Uterus (tissue), 2 donors: Measurements from ENCODE around the gene STXBP4.
"Not testable (repeated sequence)": the region's sequence is repeated elsewhere in the genome, so short reads cannot be mapped to it uniquely, and the experiment has no call there.

Source experiments
- POLR2A ChIP-seq, 2 donors: fragments of 450-650 bp; IDR thresholded peaks; one replicate each; pipeline ENCODE4 v1.6.1; 2016; ENCODE audit warnings: antibody characterized with exemption in 2 of 2, mild to moderate bottlenecking in 1 of 2, moderate library complexity in 1 of 2
- TF ChIP-seq, protein P1 (sequence below), 4 experiments: fragments of 200-600 bp in 2 of 4; fragments of 450-650 bp in 2 of 4; sonication (generic) in 2 of 4; IDR thresholded peaks; one replicate each; pipeline ENCODE4 v1.5.1; 2016 to 2019; ENCODE audit warnings: antibody characterized with exemption in 4 of 4, mild to moderate bottlenecking in 2 of 4, moderate library complexity in 1 of 4

DNA sequence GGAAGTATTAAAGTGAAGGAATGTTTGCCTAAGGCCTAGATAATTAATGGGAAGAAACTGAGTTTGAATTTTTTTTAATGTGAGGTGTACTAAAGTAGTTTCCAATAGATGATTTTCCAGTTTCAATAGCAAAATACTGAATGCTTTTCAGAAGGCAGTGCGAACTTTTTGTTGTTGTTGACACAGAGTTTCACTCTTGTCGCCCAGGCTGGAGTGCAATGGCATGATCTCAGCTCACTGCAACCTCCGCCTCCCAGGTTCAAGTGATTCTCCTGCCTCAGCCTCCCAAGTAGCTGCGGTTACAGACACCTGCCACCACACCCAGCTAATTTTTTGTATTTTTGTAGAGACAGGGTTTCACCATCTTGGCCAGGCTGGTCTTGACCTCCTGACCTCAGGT is 104.9 kb downstream of the STXBP4 start:
- TF ChIP-seq POLR2A (IDR thresholded peaks at IDR 0.05): not testable (repeated sequence)
- TF ChIP-seq, protein P1, sequence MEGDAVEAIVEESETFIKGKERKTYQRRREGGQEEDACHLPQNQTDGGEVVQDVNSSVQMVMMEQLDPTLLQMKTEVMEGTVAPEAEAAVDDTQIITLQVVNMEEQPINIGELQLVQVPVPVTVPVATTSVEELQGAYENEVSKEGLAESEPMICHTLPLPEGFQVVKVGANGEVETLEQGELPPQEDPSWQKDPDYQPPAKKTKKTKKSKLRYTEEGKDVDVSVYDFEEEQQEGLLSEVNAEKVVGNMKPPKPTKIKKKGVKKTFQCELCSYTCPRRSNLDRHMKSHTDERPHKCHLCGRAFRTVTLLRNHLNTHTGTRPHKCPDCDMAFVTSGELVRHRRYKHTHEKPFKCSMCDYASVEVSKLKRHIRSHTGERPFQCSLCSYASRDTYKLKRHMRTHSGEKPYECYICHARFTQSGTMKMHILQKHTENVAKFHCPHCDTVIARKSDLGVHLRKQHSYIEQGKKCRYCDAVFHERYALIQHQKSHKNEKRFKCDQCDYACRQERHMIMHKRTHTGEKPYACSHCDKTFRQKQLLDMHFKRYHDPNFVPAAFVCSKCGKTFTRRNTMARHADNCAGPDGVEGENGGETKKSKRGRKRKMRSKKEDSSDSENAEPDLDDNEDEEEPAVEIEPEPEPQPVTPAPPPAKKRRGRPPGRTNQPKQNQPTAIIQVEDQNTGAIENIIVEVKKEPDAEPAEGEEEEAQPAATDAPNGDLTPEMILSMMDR (IDR thresholded peaks at IDR 0.05): not testable (repeated sequence)
